Right lobe of liver (tissue), 4 donors: Measurements from ENCODE around the gene POLE.
A peak's percentile ranks its signal among the peaks of the same experiment; 100 is the strongest.

Experiments
- CTCF ChIP-seq, 4 donors: fragments of 200-600 bp in 3 of 4; fragments of 450-650 bp in 1 of 4; IDR thresholded peaks; one replicate each; pipeline versions ENCODE4 v1.5.1 to v1.8.0; 2016 to 2022; ENCODE audit warnings: antibody characterized with exemption in 4 of 4, mild to moderate bottlenecking in 2 of 4
- POLR2A ChIP-seq: fragments of 450-650 bp; IDR thresholded peaks from one replicate; pipeline ENCODE4 v1.6.1; 2017; ENCODE audit warnings: antibody characterized with exemption, mild to moderate bottlenecking
- donor health status: DM: no; HTN: no; CAD: no.
- donor health status: DM: no; HTN: no; CAD: no.
- donor health status: DM: no; HTN: yes; CAD: no.

GRCh38 chr12:132710405-132711079 lies 23.4 kb upstream of the POLE start, which contains the start of gene PGAM5:
- peak; percentile 79 for TF ChIP-seq POLR2A
- no peak for TF ChIP-seq CTCF (IDR thresholded peaks at IDR 0.05)
